GM10248 (cell line): Measurements from ENCODE around the gene FAM163B.

Experiments used
- CTCF ChIA-PET: fragments of 300-600 bp; sonication (Branson Sonifier 250); formaldehyde crosslinking; extraction: SDS; loops from one replicate; lab custom pipeline; 2021; ENCODE audit warnings: antibody characterized with exemption; lab: Yijun Ruan, JAX
- POLR2A ChIA-PET: fragments of 350-650 bp; sonication (Branson Sonifier 250); formaldehyde crosslinking; extraction: SDS; loops from one replicate; lab custom pipeline; 2020; ENCODE audit warnings: antibody characterized with exemption; lab: Yijun Ruan, JAX
- DNase-seq: peaks from one replicate; pipeline ENCODE4 v3.0.0; 2012; ENCODE audit errors: extremely low spot score
- CTCF ChIP-seq: IDR thresholded peaks from 2 replicates; pipeline ENCODE4 v1.5.1; 2012; ENCODE audit warnings: mild to moderate bottlenecking, low read depth; ENCODE audit errors: extremely low read depth, missing control alignments, control extremely low read depth

FAM163B gene

DNA sequence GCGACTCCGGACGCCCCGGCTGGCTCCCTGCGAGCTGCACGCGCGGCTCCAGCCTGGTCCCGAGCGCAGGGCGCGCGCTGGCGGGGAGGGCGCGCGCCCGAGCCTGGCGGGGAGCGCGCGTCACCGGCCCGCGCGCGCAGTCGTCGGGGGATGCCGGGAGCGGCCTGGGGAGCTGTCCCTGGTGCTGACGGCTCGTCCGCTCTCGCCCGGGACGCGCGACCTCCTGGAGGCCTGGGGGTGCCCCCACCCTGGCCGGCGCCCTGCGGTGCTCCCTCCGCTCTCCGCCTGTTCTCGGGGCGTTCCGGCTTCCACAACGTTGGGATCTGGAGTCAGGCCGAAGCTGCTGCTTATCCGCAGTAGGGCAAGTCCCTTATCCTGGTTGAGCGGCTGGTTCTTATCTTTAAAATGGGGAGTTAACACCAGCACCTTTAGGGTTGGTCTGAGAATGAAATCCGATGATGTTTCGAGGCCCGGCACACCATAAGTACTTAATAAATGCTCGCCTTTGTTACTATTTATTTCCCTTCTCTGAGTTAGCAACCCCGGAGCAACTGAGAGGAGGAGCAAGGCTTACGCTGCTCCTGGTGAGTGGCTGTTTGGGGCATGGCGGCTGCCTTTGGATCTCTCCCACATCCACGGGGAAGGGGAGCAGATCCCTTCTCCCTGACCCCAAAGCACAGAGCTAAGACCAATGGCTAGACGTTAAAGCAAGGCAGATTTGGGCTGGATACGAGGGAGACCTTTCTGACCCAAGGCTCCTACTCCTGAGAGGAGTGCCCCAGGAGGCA, at the start of gene FAM163B:
Gene FAM163B (minus strand): TSS at position 79 of the 788 bp plus-strand sequence. CDS start 29,166 bp downstream, outside the sequence.
- no peak for DNase-seq
- ChIA-PET POLR2A (no interaction called here), CTCF (no interaction called here)
- no peak for TF ChIP-seq CTCF

GRCh38 chr9:133657120-133657661, 48.0 kb upstream of the FAM163B start:
- DNase-seq, result no peak
- ChIA-PET POLR2A (no interaction called here), CTCF (no interaction called here)
- TF ChIP-seq CTCF, result no peak

DNA sequence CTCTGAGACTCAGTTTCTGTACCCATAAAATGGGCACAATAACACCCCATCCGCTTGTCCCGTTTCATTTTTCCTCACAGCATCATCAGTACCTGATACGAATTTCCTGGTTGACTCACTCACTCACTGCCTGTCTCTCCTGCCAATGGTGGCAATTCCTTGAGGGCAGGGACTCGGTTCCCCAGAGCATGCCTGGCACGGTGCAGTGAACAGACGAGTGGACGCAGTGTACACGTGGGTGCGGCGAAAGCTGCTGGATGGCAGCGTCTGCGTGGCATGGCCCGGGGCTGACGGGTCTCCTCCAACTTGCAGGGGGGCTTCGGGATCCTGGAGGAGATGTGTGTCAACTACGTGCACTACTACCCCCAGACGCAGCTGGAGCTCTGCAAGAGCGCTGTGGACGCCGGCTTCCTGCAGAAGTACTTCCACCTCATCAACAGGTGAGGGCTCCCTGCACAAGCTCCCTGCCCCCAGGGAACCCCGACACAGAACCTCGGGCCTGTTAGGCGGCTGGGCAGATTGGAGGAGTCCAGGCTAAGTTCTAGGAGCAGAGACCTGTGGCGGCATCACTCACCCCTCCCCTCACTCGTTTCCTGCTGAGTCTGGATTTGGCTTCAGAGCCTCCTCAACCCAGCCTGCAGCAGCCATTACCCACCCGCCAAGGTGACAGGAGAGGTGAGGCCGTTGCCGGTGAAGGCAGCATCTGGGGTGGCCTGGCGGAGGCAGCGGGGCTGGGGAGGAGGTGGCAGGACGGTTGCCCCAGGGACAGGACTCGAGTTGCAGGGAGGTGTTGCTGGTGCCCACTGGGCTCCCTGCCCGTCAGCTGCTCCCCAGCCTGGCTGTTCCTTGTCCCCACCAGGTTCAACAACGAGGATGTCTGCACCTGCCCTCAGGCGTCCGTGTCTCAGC, 47.3 kb upstream of the FAM163B start:
- no peak for DNase-seq
- POLR2A ChIA-PET, result no interaction called here
- TF ChIP-seq CTCF, result no peak
- CTCF ChIA-PET, result no interaction called here

DNA sequence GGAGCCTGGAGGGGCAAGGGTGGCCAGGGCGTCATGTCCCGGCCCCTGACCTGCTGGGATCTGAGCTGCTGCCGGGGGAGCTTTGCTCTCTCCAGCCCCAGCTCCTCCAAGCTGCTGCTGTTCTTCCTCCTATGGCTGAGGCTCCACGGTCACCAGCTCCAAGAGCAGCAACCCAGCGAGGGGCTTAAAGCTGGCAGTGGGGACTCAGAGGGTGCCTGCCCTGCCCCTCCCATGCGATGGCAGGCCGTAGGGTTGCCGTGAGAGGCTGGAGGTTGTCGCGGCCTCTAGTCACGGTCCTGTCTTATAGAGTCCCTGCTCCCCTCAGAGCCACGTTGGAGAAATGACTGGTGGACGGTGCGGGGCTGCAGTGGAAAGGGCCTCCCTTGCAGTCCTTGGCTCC, 46.5 kb upstream of the FAM163B start:
- no peak for DNase-seq
- TF ChIP-seq CTCF, result no peak
- ChIA-PET CTCF (no interaction called here), POLR2A (no interaction called here)

DNA sequence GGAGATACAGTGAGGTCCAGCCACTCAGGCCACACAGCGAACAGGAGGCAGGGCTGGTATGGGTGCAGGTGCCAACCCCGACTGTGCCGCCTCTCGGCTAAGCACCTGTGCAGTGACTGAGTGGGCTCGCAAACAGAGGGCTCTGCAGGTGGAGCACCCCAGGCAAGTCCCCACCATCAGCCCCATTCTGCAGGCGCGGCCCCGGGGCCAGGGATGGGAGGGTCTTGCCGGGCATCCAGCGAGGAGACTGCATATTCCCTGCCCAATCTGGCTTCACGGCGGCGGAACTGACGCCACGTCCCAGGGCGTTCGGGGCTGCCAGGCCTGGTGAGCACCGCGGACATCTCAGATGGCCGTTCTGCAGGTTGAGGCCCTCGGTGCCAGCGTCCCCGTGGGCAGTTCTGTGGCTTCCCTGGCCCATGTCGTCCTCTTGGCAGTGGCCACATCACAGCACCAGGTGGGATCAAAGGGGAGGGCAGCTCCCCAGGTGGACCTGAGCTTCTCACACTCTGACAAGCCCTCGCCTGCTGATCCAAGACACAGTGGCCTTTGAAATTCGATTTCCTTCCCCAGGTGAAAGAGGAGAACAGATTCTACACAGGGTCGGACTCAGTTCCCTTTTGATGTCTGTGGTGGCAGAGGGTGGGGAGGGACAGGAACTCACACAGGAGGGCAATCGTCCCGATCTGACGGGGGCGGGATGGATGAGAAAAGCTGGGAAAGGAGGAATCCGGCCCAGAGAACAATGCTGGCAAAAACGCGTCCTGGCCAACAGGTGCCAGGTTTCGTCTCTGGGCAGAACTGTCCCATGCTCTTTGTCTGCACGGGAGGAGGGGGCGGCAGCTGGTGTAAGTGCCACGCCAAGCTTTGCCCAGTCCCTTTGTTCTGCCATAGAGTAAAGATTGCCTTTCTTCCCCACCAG, 45.8 kb upstream of the FAM163B start:
- no peak for DNase-seq
- no peak for TF ChIP-seq CTCF
- POLR2A ChIA-PET, result no interaction called here
- CTCF ChIA-PET, result no interaction called here

DNA sequence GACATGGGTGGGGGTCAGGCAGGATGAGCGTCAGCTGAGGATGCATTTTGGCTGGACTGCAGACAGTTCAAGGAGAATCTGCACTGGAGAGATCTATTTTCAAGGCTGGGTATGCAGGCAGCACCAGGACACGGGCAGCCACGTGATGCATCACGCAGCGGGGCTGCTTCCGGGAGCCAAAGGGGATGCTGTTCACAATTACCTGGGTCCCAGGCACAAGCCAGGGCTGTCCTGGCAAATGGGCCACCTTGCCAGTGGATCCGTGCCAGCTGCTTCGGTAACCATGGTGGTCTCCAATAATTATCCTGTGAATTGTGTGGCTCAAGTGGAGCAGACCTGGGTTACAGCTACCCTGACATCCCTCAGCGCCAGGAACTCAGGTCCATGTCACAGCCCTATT, 44.4 kb upstream of the FAM163B start:
- POLR2A ChIA-PET, result no interaction called here
- no peak for DNase-seq
- CTCF ChIA-PET, result interaction anchor here (1.1 kb wide), 1 partner anchor 11 kb away, joined by 3 read pairs; no protein-coding TSS in a partner anchor
- TF ChIP-seq CTCF, result no peak
